Measurements from ENCODE around the gene CRABP2. TPM values are rescaled to one million over a fixed set of nuclear protein-coding genes. Genes with fewer than 3 reads are reported as not detected.

The CRABP2 gene
- total and polyA plus RNA-seq, 12 donors: 0.25 to 2.7 (median 1.3) TPM; not detected in 1

GRCh38 chr1:156751451-156751756 is 46.0 kb upstream of the CRABP2 start, which contains the start of gene HDGF:
Gene HDGF (minus strand): TSS chr1:156751675. CDS start chr1:156751429, 246 bp downstream.
- Histone ChIP-seq H3K4me1 (peaks cover 31 to 70% (median 54%) of the 10 kb centered on the region in 9 donors), H3K27ac (peak within 1 kb of the TSS; percentile 94 to 100 (median 100)), H3K4me3 (peak within 1 kb of the TSS; percentile 79 to 99 (median 97)), H3K27me3 (no peaks in the 10 kb centered on the region), H3K9me3 (no peaks in the 10 kb centered on the region), H3K36me3 (peaks cover 0 to 3% (median 0%) of the 10 kb centered on the region in 9 donors)
- ATAC-seq: no peak
- DNase-seq: no peak
- peak in 2 of 9 donors; percentile 3 to 20 for TF ChIP-seq CTCF (IDR thresholded peaks at IDR 0.05)
- WGBS, 2 donors: 1% methylated on average over 48 of the region's 48 CpGs
- intact Hi-C loops (cut with DNase I): loop anchor here in 3 of 10 donors (1.0 to 2.0 kb wide), 2 partner anchors 15 kb away; partner anchors contain the start of gene PRCC (in 1 of the 3)

DNA sequence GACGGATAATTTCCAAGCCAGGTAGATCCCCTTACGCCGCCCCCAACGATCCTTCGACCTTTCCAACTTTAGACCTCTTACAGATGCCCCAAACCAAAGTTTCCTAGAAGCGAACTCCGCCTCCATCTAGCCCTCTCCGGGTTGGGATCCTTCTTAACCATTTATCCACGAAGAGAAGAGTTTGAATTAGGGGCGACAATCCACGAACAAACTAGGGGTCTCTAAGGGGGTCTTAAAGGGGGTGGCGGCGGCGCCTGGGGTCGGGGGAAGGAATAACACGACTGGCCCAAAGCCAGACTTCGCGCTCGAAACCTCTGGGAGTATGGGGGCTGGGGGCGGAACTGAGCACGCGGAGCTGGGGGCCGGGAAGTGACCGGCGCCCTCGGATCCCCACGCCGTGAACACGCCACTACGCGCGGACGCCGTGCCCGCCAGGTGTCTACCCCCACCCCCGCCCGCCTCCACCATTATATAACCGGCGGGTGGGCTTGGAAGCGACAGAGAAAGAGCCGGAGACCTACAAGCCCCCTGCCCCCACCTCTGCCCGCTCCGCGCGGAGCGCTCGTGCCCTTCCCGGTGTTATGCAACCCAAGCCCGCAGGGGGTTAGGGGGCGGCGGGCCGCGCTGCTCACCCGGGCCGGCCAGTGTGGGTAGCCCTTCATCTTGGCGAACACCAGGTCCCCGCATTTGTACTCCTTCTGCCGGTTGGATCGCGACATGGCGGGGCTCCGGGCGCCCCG is 45.5 kb upstream of the CRABP2 start:
- Histone ChIP-seq H3K4me1 (peaks cover 36 to 70% (median 59%) of the 10 kb centered on the region in 9 donors), H3K27ac (peak overlapping the region; percentile 94 to 100 (median 100)), H3K9me3 (no peaks in the 10 kb centered on the region), H3K36me3 (peaks cover 0 to 3% (median 0%) of the 10 kb centered on the region in 9 donors), H3K4me3 (peak overlapping the region; percentile 68 to 99 (median 97)), H3K27me3 (no peaks in the 10 kb centered on the region)
- intact Hi-C loops (cut with DNase I): loop anchor here in 3 of 10 donors (1.0 to 2.0 kb wide), 2 partner anchors 15 to 16 kb away; partner anchors contain the start of gene PRCC (in 1 of the 3)
- TF ChIP-seq CTCF (IDR thresholded peaks at IDR 0.05): peak in 3 of 9 donors; percentile 7 to 14 (median 13)
- peak in 5 of 8 donors; percentile 2 to 16 (median 4) for ATAC-seq
- WGBS, 2 donors: 0% methylated on average over 58 to 64 of the region's 64 CpGs
- peak; percentile 55 to 69 for DNase-seq

DNA sequence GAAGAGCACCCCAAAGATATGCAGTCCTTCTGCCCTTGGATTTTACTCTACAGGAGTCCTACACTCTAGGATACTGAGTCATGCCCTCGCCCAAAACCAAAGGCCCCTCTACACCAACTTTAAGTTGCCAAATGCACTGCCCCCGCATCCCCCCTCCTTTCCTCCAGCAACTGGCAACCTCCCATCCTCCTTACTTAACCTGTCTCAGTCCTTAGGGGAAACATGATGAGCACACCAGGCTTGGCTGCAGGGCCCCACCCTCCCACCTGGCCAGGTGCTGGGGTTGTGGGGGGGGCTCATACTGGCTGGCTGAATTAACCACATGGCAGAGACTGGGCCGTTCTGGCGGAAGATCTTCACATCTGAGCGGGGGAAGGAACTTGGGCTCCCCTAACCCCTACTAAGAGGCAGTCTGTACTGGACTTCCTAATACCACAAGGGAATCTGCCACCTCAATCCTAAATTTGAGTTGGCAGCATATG is 44.8 kb upstream of the CRABP2 start:
- peak overlapping the region; percentile 68 to 99 (median 97) for H3K4me3 ChIP-seq
- no peaks in the 10 kb centered on the region for H3K27me3 ChIP-seq
- H3K4me1 ChIP-seq: peaks cover 39 to 70% (median 65%) of the 10 kb centered on the region in 9 donors
- H3K36me3 ChIP-seq: peaks cover 0 to 4% (median 0%) of the 10 kb centered on the region in 9 donors
- no peak for DNase-seq
- TF ChIP-seq CTCF (IDR thresholded peaks at IDR 0.05): no peak
- no peak for ATAC-seq
- WGBS, 2 donors: 3 to 4% methylated on average over 5 of the region's 5 CpGs
- peak overlapping the region; percentile 94 to 100 (median 100) for H3K27ac ChIP-seq
- intact Hi-C loops (cut with DNase I): loop anchor here in 1 of 10 donors (2.0 kb wide), 1 partner anchor 17 kb away; the partner anchor contains the start of gene PRCC
- H3K9me3 ChIP-seq: no peaks in the 10 kb centered on the region

DNA sequence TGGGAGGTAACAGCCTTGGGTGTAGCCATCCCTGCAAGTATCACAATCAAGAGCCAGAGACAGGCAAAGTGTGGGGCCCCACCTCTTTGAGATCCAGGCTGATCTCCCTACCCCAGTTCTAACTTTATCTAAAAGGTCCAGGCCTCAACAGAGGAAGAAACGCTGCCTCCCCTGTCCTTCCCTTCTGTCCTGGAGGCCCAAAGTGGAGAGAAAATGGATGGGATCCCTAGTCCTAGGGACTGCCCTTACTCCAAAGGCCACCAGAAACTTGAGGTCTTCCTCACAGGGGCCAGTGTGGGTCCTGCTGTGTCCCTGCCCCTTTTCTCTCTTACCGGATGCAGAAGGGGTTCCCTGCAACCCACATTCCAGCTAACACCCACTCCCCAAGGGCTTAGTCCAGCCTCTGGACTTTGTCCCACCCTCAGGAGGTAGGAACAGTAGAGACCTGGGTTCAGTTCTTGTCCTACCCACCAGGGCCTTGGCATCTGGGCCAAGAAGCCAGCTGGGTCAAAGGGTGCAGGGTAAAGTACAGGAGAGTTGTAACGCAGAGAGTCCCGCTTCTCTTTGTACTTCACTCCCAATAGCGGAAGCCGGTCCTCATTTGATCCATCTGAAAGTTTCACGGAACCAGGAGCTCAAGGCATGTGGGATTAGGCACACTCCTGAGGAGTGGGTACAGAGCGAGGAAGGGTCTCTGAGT is 44.2 kb upstream of the CRABP2 start:
- TF ChIP-seq CTCF (IDR thresholded peaks at IDR 0.05): no peak
- peak overlapping the region; percentile 94 to 100 (median 100) for H3K27ac ChIP-seq
- no peak for ATAC-seq
- WGBS, 2 donors: 29 to 34% methylated on average over 8 of the region's 8 CpGs
- H3K27me3 ChIP-seq: no peaks in the 10 kb centered on the region
- intact Hi-C loops (cut with DNase I): loop anchor here in 2 of 10 donors (2.0 to 10.0 kb wide), 2 partner anchors 17 to 245 kb away; partner anchors contain the start of genes MEF2D (in 1 of the 2) and PRCC (in 1 of the 2)
- no peaks in the 10 kb centered on the region for H3K9me3 ChIP-seq
- peaks cover 39 to 72% (median 66%) of the 10 kb centered on the region in 9 donors for H3K4me1 ChIP-seq
- H3K36me3 ChIP-seq: peaks cover 0 to 10% (median 0%) of the 10 kb centered on the region in 9 donors
- no peak for DNase-seq
- peak overlapping the region; percentile 68 to 99 (median 97) for H3K4me3 ChIP-seq

Measured in heart right ventricle (tissue), 16 donors.